GM12878 (cell line): Measurements from ENCODE around the gene SLC25A30. TPM values are rescaled to one million over a fixed set of nuclear protein-coding genes. Genes with fewer than 3 reads are reported as not detected.
"Not testable (repeated sequence)": the region's sequence is repeated elsewhere in the genome, so short reads cannot be mapped to it uniquely, and the experiment has no call there.

ENCODE experiments used
- ATAC-seq: fragments of 200-7000 bp; cut with Tn5 transposase; 3 replicates; pipeline ENCODE4 v1.9.1; 2020; ENCODE audit warnings: mild to moderate bottlenecking, moderate library complexity
- BruUV-seq: library from RNA; stranded (reverse); fragments of 400-500 nt; replicated peaks from 2 replicates; lab custom pipeline; 2021; lab: Mats Ljungman, UMichigan
- CTCF ChIA-PET: fragments of 300-600 bp; sonication (Branson Sonifier 250); formaldehyde crosslinking; extraction: SDS; loops from one replicate; lab custom pipeline; 2021; ENCODE audit warnings: inconsistent platforms; lab: Yijun Ruan, JAX
- POLR2A ChIA-PET: fragments of 350-600 bp; formaldehyde crosslinking; extraction: SDS; loops from one replicate; lab custom pipeline; 2021; ENCODE audit warnings: inconsistent platforms; lab: Charles Lee
- RAD21 ChIA-PET: fragments of 300-600 bp; sonication (Branson Sonifier 250); formaldehyde crosslinking; loops from one replicate; lab custom pipeline; 2023; ENCODE audit warnings: antibody characterized with exemption; ENCODE audit not compliant: unreplicated experiment; lab: Charles Lee
- SMC1A ChIA-PET: fragments of 300-600 bp; sonication (Branson Sonifier 250); formaldehyde crosslinking; loops from one replicate; lab custom pipeline; 2023; ENCODE audit not compliant: unreplicated experiment, uncharacterized antibody; lab: Charles Lee
- DNase-seq: peaks from one replicate; pipeline ENCODE4 v3.0.0-alpha.2; 2011; ENCODE audit warnings: low read depth, low spot score
- FAIRE-seq: peaks from 3 replicates; lab custom pipeline; 2011; peaks lifted over from hg19 to GRCh38; lab: Jason Lieb, UNC
- H2AFZ ChIP-seq: 2 replicates; pipeline ENCODE4 v1.6.0; 2011; ENCODE audit warnings: low read depth, low read length, control low read depth; ENCODE audit not compliant: control insufficient read depth
- H3K27ac ChIP-seq: 2 replicates; pipeline ENCODE4 v1.5.1; 2011; ENCODE audit warnings: control low read depth; ENCODE audit not compliant: control insufficient read depth, insufficient read depth
- H3K27me3 ChIP-seq, 2 experiments: replicated peaks in 1 of 2; 2 replicates each; pipeline versions ENCODE4 v1.6.0 to v1.6.1; 2011; ENCODE audit warnings: low read length in 1 of 2; ENCODE audit not compliant: control insufficient read depth in 2 of 2, insufficient read depth in 2 of 2
- H3K36me3 ChIP-seq, 2 experiments: 2 replicates each; pipeline ENCODE4 v1.5.1; 2011; ENCODE audit warnings: low read length in 1 of 2; ENCODE audit not compliant: control insufficient read depth in 2 of 2, insufficient read depth in 2 of 2
- H3K4me1 ChIP-seq: 2 replicates; pipeline ENCODE4 v1.6.1; 2011; ENCODE audit warnings: mild to moderate bottlenecking, low read length, moderate library complexity, mixed read lengths; ENCODE audit not compliant: control insufficient read depth, insufficient read depth
- H3K4me2 ChIP-seq: 2 replicates; pipeline ENCODE4 v1.6.0; 2011; ENCODE audit warnings: control low read depth; ENCODE audit not compliant: control insufficient read depth, insufficient read depth
- H3K4me3 ChIP-seq: fragments of 200-600 bp; sonication (generic); 2 replicates; pipeline ENCODE4 v1.5.1; 2016
- H3K79me2 ChIP-seq: 2 replicates; pipeline ENCODE4 v1.6.0; 2011; ENCODE audit warnings: low read length; ENCODE audit not compliant: control insufficient read depth, insufficient read depth
- H3K9ac ChIP-seq: 2 replicates; pipeline ENCODE4 v1.8.0; 2011; ENCODE audit warnings: low read length, control low read depth, mixed read lengths; ENCODE audit not compliant: control insufficient read depth, insufficient read depth
- H3K9me3 ChIP-seq: replicated peaks from 3 replicates; pipeline ENCODE4 v1.5.1; 2011; ENCODE audit warnings: mild to moderate bottlenecking, low read length; ENCODE audit not compliant: control insufficient read depth, insufficient read depth
- H4K20me1 ChIP-seq: 2 replicates; pipeline ENCODE4 v1.6.0; 2011; ENCODE audit not compliant: control insufficient read depth, insufficient read depth
- FOS ChIP-seq: IDR thresholded peaks from 3 replicates; pipeline ENCODE4 v1.6.1; 2011; ENCODE audit warnings: borderline replicate concordance; ENCODE audit not compliant: insufficient read length; ENCODE audit errors: extremely low read depth
- NBN ChIP-seq: fragments of 450-650 bp; IDR thresholded peaks from 2 replicates; pipeline ENCODE4 v1.6.1; 2016
- RUNX3 ChIP-seq: IDR thresholded peaks from 2 replicates; pipeline ENCODE4 v1.6.1; 2012; ENCODE audit warnings: low read length, inconsistent platforms
- ZBED1 ChIP-seq: IDR thresholded peaks from 2 replicates; pipeline ENCODE4 v1.6.1; 2016; ENCODE audit warnings: borderline replicate concordance
- WGBS: methylation state at CpG from one replicate; pipeline ENCODE4 v1.1.6; 2016; ENCODE audit warnings: low lambda C conversion rate; ENCODE audit not compliant: insufficient replicate concordance, insufficient coverage; ENCODE audit errors: missing lambda C conversion rate; 5-methylcytosine and 5-hydroxymethylcytosine counted together
- in situ Hi-C: fragments of 300-500 bp; cut with MboI; formaldehyde crosslinking; loops from 9 replicates; pipeline ENCODE4 v1.14.3; 2018; ENCODE audit warnings: mixed read lengths
- intact Hi-C: fragments of 100-400 bp; cut with micrococcal nuclease; formaldehyde crosslinking; loops from one replicate; pipeline ENCODE4 v1.14.2; 2022; ENCODE audit not compliant: unreplicated experiment
- polyA plus RNA-seq, 11 experiments: library from polyadenylated mRNA; depleted of rRNA in 4 of 11; unstranded in 6 of 11; stranded (reverse) in 5 of 11; fragments of >200 nt; fragmentation: Nextera tagmentation in 4 of 11; fragmentation: Illumina TruSeq in 1 of 11; extraction: Ambion mirVana in 4 of 11; extraction: Trizol in 1 of 11; gene quantifications; 1 replicate in 1 of 11; 2 replicates in 10 of 11; pipeline versions ENCODE4 v1.2.1 to v1.2.3, GENCODE V29; 2011 to 2016; ENCODE audit warnings: inconsistent platforms in 2 of 11, missing spikeins in 2 of 11, low read depth in 1 of 11
- total RNA-seq, 4 experiments: library from RNA; depleted of rRNA in 3 of 4; stranded (reverse); fragments of >200 nt in 3 of 4; fragmentation: Illumina TruSeq in 1 of 4; extraction: Trizol in 1 of 4; gene quantifications; 2 replicates each; pipeline versions ENCODE4 v1.2.1 to v1.2.3, GENCODE V29; 2013 to 2021
- TF ChIP-seq, protein P1 (sequence below): fragments of 450-650 bp; formaldehyde crosslinking; IDR thresholded peaks from 2 replicates; pipeline ENCODE4 v1.4.0; 2020; ENCODE audit warnings: mild to moderate bottlenecking, moderate library complexity

SLC25A30 gene
- total and polyA plus RNA-seq, 10 of the 15 experiments (the other 5 are each of a cell fraction or from before 2014, with no cell fraction given) = 2.4 to 18.0 (median 8.9) TPM

DNA sequence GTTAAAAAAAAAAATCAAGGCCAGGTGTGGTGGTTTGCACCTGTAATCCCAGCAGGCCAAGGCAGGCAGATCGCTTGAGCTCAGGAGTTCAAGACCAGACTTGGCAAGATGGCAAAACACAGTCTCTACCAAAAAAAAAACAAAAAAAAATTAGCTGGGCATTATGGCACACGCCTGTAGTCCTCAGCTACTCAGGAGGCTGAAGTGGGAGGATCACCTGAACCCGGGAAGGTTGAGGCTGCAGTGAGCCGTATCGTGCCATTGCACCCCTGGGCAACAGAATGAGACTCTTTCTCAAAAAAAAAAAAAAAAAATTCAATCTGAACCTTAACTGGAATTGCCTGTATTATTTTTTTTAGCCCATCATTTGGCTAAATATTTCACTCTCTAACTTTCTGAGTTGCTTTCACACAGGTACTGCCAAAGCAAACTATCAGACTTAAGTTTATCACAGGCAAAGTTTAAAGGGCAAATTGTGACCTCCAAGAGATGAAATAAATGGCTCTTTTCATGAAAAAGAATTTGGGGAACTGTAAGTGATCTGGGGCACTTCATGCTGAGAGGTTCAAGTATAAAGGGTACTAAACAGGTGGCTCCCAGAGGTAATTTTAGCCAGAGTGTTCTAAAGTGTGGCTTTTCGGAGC lies 14.7 kb upstream of the SLC25A30 start:
- in situ Hi-C loops = no loop called here
- no peaks in the 10 kb centered on the region for H3K36me3 ChIP-seq
- ChIA-PET POLR2A (no interaction called here), CTCF (no interaction called here), SMC1A (no interaction called here), RAD21 (no interaction called here)
- H3K9me3 ChIP-seq = no peaks in the 10 kb centered on the region
- intact Hi-C loops = no loop called here
- BruUV-seq = no TSS peak
- H3K27ac ChIP-seq = no peak overlapping the region
- H3K27me3 ChIP-seq = no peaks in the 10 kb centered on the region
- no peaks in the 10 kb centered on the region for H3K4me1 ChIP-seq
- DNase-seq = no peak
- H3K4me2 ChIP-seq = no peak overlapping the region
- no peak for ATAC-seq
- H3K79me2 ChIP-seq = no peaks in the 10 kb centered on the region
- H4K20me1 ChIP-seq = no peaks in the 10 kb centered on the region
- H3K9ac ChIP-seq = no peak overlapping the region
- WGBS = 78% methylated on average over 6 of the region's 6 CpGs
- no peak for FAIRE-seq
- H2AFZ ChIP-seq = no peak overlapping the region
- TF ChIP-seq ZBED1 = no peak
- TF ChIP-seq FOS = no peak
- TF ChIP-seq RUNX3 = no peak
- TF ChIP-seq NBN = no peak
- TF ChIP-seq, protein P1, sequence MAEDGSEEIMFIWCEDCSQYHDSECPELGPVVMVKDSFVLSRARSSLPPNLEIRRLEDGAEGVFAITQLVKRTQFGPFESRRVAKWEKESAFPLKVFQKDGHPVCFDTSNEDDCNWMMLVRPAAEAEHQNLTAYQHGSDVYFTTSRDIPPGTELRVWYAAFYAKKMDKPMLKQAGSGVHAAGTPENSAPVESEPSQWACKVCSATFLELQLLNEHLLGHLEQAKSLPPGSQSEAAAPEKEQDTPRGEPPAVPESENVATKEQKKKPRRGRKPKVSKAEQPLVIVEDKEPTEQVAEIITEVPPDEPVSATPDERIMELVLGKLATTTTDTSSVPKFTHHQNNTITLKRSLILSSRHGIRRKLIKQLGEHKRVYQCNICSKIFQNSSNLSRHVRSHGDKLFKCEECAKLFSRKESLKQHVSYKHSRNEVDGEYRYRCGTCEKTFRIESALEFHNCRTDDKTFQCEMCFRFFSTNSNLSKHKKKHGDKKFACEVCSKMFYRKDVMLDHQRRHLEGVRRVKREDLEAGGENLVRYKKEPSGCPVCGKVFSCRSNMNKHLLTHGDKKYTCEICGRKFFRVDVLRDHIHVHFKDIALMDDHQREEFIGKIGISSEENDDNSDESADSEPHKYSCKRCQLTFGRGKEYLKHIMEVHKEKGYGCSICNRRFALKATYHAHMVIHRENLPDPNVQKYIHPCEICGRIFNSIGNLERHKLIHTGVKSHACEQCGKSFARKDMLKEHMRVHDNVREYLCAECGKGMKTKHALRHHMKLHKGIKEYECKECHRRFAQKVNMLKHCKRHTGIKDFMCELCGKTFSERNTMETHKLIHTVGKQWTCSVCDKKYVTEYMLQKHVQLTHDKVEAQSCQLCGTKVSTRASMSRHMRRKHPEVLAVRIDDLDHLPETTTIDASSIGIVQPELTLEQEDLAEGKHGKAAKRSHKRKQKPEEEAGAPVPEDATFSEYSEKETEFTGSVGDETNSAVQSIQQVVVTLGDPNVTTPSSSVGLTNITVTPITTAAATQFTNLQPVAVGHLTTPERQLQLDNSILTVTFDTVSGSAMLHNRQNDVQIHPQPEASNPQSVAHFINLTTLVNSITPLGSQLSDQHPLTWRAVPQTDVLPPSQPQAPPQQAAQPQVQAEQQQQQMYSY (CRISPR knock-in tag) = no peak
- H3K4me3 ChIP-seq = no peak overlapping the region

DNA sequence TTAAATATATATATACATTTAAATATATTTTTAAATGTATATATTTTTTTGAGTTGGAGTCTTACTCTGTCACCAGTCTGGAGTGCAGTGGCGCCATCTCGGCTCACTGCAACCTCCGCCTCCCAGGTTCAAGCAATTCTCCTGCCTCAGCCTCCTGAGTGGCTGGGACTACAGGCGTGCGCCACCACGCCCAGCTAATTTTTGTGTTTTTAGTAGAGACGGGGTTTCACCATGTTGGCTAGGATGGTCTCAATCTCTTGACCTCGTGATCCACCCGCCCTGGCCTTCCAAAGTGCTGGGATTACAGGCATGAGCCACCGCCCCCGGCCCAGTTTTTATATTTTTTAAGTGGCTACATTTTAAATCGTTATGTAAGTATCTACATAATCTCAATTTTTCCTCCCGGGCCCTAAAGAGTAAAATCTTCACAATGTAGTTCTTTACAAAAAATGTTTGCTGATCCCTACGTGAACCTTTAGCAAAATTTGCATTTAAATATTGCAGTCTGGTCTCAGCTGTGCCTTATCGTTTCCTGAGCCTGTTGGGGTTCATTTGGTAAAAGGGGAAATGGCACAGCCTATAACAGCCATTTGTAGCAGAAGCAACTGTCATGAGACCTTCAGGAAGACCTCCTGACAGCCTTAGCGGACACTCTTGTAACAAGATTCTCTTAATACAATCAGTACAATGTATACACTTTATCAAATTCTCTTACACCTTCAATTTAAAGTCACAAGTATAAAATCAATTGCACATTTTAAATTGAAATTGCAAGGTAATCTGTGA lies 8.1 kb upstream of the SLC25A30 start:
- H2AFZ ChIP-seq, H4K20me1 ChIP-seq, H3K4me2 ChIP-seq, BruUV-seq, H3K79me2 ChIP-seq, intact Hi-C loops, in situ Hi-C loops, POLR2A ChIA-PET, H3K9ac ChIP-seq, H3K4me3 ChIP-seq, CTCF ChIA-PET, SMC1A ChIA-PET, ATAC-seq, H3K27ac ChIP-seq, H3K4me1 ChIP-seq, H3K27me3 ChIP-seq, H3K36me3 ChIP-seq, FAIRE-seq, RAD21 ChIA-PET, DNase-seq, H3K9me3 ChIP-seq: not testable (repeated sequence)
- WGBS = 79% methylated on average over 16 of the region's 16 CpGs
